Measurements from ENCODE around the gene ARHGAP31. TPM values are rescaled to one million over a fixed set of nuclear protein-coding genes. Genes with fewer than 3 reads are reported as not detected.

The ARHGAP31 gene
- total RNA-seq, 4 donors from 2014 or later: 19.8 to 28.7 (median 22.6) TPM

DNA sequence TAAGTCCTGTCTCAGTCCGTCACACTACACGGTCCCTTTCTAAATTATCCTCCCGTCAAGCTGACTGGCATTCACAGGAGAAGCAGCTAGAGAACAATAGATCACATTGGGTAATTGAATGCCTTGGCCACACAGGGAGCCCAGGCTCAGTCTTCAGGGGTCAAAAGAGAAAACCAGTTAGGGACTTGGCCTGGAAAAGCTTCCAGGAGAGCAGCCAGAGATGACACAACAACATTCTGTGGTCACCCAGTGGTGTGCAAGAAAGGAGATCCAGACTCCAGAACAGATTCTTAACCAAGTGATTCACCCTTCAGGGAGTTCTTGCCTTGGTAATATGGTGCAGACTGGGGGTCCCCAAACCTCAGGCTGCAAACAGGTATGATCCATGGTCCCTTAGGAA lies 15.9 kb downstream of the ARHGAP31 start:
- TF ChIP-seq POLR2A (IDR thresholded peaks at IDR 0.05) (no peak), EP300 (IDR thresholded peaks at IDR 0.05) (no peak), POLR2AphosphoS5 (IDR thresholded peaks at IDR 0.05) (no peak)
- TF ChIP-seq, protein P1, sequence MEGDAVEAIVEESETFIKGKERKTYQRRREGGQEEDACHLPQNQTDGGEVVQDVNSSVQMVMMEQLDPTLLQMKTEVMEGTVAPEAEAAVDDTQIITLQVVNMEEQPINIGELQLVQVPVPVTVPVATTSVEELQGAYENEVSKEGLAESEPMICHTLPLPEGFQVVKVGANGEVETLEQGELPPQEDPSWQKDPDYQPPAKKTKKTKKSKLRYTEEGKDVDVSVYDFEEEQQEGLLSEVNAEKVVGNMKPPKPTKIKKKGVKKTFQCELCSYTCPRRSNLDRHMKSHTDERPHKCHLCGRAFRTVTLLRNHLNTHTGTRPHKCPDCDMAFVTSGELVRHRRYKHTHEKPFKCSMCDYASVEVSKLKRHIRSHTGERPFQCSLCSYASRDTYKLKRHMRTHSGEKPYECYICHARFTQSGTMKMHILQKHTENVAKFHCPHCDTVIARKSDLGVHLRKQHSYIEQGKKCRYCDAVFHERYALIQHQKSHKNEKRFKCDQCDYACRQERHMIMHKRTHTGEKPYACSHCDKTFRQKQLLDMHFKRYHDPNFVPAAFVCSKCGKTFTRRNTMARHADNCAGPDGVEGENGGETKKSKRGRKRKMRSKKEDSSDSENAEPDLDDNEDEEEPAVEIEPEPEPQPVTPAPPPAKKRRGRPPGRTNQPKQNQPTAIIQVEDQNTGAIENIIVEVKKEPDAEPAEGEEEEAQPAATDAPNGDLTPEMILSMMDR (IDR thresholded peaks at IDR 0.05): no peak
- Histone ChIP-seq H3K27ac (no peak overlapping the region), H3K27me3 (no peaks in the 10 kb centered on the region), H3K4me1 (peaks cover 0 to 24% (median 9%) of the 10 kb centered on the region in 3 donors), H3K9me3 (no peaks in the 10 kb centered on the region), H3K4me3 (no peak overlapping the region), H3K36me3 (peaks cover 0 to 22% of the 10 kb centered on the region in 2 donors)
- 76 to 92% methylated on average over 2 to 3 of the region's 3 CpGs for WGBS, 2 donors (ENCODE audit: low coverage in 1 of 2)
- ATAC-seq: peak; percentile 43

DNA sequence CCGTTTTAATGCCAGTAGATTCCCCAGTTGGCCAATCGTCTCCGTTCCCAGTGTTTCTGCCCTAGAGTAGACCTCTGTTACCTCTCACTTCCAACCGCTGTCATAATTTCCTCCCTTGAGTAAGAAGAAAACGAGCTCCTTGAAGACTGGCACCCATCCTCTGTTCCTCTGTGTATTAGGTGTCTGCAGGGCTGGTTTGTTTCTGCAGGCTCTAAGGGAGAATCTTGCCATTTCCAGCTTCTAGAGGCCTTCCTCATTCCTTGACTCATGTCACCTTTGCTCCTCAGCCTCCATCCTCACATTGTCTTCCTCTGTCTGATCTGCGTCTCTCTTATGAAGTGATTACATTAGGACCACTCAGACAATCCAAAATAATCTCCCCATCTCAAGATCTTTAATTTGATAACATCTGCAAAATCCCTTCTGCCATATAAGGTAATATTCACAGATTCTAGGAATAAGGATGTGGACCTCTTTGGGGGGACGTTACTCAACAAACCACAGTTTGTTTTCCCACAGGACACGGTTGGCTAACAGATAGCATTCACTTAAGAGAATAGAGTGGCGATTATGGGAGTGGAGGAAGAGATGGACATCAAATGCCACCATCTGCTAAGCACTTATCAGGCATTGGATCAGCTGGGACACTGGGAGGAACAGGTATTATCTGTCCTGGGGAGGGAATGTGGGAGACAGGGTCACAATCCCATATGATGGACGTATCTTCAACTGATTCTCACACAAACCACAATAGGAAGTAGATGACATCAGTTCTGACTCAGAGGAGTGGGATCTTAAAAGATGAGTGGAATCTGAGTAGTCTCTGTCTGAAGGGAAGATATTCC lies 17.1 kb downstream of the ARHGAP31 start:
- no peak for ATAC-seq
- H3K27ac ChIP-seq: no peak overlapping the region
- WGBS, 2 donors (ENCODE audit: low coverage in 1 of 2): 74 to 79% methylated on average over 8 of the region's 10 CpGs
- H3K9me3 ChIP-seq: no peaks in the 10 kb centered on the region
- H3K4me1 ChIP-seq: peaks cover 0 to 22% (median 9%) of the 10 kb centered on the region in 3 donors
- H3K36me3 ChIP-seq: peaks cover 0 to 22% of the 10 kb centered on the region in 2 donors
- H3K4me3 ChIP-seq: no peak overlapping the region
- TF ChIP-seq EP300 (IDR thresholded peaks at IDR 0.05) (no peak), POLR2A (IDR thresholded peaks at IDR 0.05) (no peak), POLR2AphosphoS5 (IDR thresholded peaks at IDR 0.05) (no peak)
- TF ChIP-seq, protein P1 (IDR thresholded peaks at IDR 0.05): no peak
- H3K27me3 ChIP-seq: no peaks in the 10 kb centered on the region

DNA sequence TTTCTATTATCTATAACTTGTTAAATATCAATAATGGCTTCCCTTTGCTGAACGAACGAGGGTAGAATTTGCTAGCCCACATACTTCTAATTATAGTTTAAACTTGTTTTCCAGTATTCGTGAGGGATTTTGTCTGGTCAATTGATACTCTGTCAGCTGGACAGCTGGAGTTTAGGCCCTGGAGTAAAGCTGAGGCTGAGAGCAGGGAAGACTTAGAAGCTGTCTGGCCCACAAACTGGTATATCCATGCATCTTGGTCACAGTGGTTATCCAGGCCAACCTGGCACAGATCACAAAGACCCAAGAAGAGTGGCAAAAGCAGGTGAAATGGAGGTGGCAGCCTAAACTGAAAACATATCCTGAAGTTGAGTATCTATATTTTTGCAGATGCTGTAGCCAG lies 19.3 kb downstream of the ARHGAP31 start:
- H3K9me3 ChIP-seq: no peaks in the 10 kb centered on the region
- peaks cover 0 to 22% of the 10 kb centered on the region in 2 donors for H3K36me3 ChIP-seq
- H3K4me3 ChIP-seq: no peak overlapping the region
- H3K4me1 ChIP-seq: peaks cover 0 to 22% (median 9%) of the 10 kb centered on the region in 3 donors
- no peak for ATAC-seq
- no peaks in the 10 kb centered on the region for H3K27me3 ChIP-seq
- no peak for TF ChIP-seq POLR2A (IDR thresholded peaks at IDR 0.05)
- H3K27ac ChIP-seq: no peak overlapping the region
- WGBS, 2 donors (ENCODE audit: low coverage in 1 of 2): 71% methylated on average over 3 of the region's 3 CpGs; no CpG with 5 or more reads in 1 of the 2 donors

DNA sequence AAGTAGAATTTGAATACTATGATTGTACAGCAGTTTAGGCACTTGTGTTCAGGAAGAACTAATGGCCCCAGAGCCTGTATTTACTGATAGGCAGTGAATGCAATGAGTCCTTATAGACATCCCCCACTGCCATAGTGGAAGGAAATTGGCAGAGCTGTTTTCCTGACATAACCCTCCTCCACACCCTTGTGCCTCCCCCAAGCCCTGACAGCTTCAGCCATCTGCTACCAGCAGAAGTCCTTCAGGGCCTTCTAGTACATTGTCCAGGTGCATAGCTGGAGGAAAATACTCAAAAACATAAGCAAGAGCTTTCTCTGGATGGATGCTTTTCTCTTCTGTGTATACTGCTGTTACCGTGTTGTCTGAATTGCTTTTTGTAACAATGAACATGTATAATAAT lies 20.6 kb downstream of the ARHGAP31 start:
- TF ChIP-seq POLR2A (IDR thresholded peaks at IDR 0.05) (no peak), EP300 (IDR thresholded peaks at IDR 0.05) (no peak), POLR2AphosphoS5 (IDR thresholded peaks at IDR 0.05) (no peak)
- TF ChIP-seq, protein P1 (IDR thresholded peaks at IDR 0.05): no peak
- Histone ChIP-seq H3K4me1 (peaks cover 0 to 16% (median 9%) of the 10 kb centered on the region in 3 donors), H3K27ac (no peak overlapping the region), H3K27me3 (no peaks in the 10 kb centered on the region), H3K36me3 (peaks cover 0 to 22% of the 10 kb centered on the region in 2 donors), H3K4me3 (no peak overlapping the region), H3K9me3 (no peaks in the 10 kb centered on the region)
- 100% methylated on average over 1 of the region's 1 CpG; no CpG with 5 or more reads in 1 of the 2 donors for WGBS, 2 donors (ENCODE audit: low coverage in 1 of 2)
- ATAC-seq: no peak

DNA sequence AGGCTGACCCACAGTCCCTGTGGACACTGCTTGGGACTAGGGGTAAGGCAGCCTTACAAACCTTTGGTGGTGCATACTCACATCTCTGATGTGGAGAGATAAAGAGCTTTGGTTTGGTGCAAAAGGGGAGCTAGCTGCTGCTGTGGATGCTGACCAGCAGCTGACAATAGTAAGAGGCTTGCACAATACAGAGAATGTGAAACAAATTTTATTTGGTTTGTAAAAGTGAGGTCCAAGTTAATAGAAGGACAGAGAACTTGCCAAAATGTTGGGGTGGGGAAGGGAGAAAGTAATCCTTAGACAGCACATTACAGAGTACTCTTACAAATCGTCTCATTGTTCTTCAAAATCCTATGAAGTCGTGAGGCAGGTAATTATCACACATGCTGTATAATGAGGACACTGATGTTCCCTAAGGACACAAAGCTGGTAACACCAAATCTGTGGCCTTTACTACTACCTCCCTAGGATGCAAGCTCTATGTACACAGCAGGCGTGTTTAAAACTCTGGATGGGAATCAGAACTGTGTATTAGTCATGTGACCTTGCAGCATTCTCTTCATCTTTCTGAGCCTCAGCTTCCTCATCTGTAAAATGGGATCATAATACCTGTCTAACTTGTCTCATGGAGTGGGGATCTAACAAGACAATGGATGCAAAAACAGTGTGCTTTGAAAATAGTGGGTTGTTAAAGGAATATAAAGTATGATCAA lies 21.6 kb downstream of the ARHGAP31 start:
- H3K27ac ChIP-seq: no peak overlapping the region
- H3K4me1 ChIP-seq: peaks cover 0 to 16% (median 5%) of the 10 kb centered on the region in 3 donors
- TF ChIP-seq, protein P1 (IDR thresholded peaks at IDR 0.05): no peak
- TF ChIP-seq EP300 (IDR thresholded peaks at IDR 0.05): no peak
- TF ChIP-seq POLR2AphosphoS5 (IDR thresholded peaks at IDR 0.05): no peak
- no peak for TF ChIP-seq POLR2A (IDR thresholded peaks at IDR 0.05)
- H3K36me3 ChIP-seq: peaks cover 0 to 22% of the 10 kb centered on the region in 2 donors
- no peaks in the 10 kb centered on the region for H3K9me3 ChIP-seq
- no peak for ATAC-seq
- H3K27me3 ChIP-seq: no peaks in the 10 kb centered on the region
- WGBS, 2 donors (ENCODE audit: low coverage in 1 of 2): 69 to 87% methylated on average over 3 of the region's 3 CpGs
- no peak overlapping the region for H3K4me3 ChIP-seq

Data from gastroesophageal sphincter (tissue), 4 donors.